GM19468 (cell line): ENCODE results near the gene TMED4.
"Not testable (repeated sequence)": the region's sequence is repeated elsewhere in the genome, so short reads cannot be mapped to it uniquely, and the experiment has no call there.

Experiments
- ATAC-seq: cut with Tn5 transposase; IDR thresholded peaks from one replicate; pipeline ENCODE4 v1.9.1; 2021; ENCODE audit warnings: mild to moderate bottlenecking, moderate library complexity, moderate number of reproducible peaks; ENCODE audit not compliant: unreplicated experiment; ENCODE audit errors: extremely low read depth

Gene TMED4

DNA sequence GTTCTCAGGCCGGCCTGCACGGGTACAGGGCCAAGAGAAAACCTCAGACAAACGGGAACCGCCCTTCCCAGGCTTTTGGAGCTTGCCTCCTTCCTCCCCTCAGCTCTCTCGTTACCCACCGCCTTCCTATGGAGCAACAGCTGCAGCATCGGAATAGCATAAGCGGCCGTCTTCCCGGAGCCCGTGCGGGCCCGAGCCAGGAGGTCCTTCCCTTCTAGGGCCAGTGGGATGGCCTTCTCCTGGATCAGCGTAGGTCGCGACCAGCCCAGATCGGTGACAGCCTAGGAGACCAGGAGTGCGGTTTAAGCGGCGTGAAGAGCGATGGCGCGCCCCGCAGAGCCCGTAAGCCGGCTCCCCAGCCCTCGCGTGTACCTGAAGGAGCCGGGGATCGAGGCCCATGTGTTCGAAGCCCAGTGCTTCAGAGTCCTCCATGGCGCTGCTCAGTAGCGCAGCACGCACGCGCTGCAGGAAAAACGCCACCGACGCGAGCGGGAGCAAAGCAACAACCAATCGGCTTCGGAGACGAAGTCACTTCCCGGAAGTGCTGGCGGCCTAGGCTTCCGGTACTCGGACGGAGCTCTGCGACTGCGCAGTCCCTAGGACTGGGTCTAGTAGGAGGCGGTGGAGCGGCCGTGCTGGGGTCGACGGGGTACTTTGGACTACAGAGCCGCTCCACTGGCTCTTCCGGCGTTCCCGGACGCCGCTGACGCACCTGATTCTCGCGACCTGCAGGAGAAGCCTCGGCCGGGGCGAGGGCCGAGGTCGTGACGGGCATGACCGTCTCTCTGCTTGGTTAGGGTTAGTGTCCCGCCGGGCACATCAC lies 8.4 kb downstream of the TMED4 start, which contains the start of gene DDX56:
DDX56 (minus strand) TSS at position 445 of the 823 bp plus-strand sequence; CDS start at position 432, 13 bp downstream.
- peak; percentile 91 for ATAC-seq

DNA sequence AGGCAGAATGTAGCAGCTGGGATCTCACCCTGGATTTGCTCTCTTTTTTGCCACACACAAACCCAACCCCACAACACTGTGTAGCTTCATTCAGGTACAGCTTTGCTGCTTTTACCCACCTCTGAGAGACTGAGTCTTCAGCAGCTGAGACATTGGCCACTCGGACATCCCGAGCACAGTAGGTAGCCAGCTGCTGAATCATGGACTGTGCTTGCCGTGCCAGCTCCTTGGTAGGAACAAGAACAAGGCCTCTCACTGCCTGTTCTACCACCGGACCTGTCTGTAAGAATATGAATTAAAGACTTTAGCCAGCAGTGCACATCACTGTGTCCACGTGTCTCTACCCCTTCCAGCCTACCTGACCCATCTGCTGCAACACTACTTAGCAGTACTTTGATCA lies 9.3 kb downstream of the TMED4 start:
- ATAC-seq, result no peak

DNA sequence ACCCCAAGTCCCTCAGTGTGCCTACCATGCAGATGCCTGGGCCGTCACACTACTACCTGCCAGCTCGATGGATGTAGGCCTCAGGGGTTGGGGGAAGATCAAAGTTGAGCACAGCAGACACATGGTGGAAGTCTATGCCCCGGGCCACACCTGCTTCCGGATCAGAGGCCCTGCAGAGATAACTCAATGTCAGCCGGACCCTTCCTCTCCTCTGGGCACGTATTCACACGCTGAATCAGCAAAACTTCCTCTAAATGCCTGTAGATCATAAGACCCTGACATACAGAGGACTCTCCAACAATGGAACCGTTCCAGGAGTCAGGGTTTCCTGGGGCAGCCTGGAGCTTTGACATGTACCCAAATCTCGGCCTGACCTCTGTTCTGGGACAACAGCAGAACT lies 12.1 kb downstream of the TMED4 start:
- no peak for ATAC-seq

DNA sequence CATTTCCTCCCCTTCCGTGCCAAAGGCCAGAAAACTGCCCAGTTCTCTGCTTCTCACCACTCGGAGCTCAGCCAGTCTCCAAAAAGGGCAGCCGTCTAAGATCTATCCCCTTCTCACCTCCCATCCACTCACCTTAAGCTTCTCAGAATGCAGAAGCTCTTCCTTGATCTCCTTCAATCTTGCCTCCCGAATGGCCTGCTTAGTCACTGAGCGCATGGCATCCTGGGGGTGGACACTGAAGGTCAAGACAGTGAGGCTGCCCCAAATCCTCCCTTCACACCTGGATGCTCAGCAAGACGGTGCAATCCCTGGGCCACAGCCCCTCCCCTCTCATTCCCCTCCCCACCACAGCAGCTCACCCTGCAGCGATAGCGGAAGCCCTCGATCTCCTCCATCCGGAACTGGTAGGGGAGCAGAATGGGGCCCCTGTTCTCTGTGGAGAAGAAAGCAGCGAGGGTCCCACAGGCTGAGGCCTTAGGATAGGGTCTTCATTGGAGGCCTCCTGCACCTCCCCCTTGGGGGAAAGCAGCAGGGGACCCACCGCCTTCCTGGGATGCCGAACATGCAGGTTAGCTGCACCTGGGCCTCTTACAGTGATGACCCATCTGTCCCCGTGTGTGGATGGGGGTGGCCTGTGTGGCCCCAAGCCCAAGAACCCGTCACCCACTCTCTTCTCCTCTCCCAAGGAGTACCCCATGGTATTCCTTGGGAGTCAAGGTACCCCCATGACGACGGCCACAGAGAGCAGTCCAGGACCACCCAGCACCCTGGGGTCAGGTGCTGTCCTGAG lies 13.1 kb downstream of the TMED4 start:
- ATAC-seq, result no peak

DNA sequence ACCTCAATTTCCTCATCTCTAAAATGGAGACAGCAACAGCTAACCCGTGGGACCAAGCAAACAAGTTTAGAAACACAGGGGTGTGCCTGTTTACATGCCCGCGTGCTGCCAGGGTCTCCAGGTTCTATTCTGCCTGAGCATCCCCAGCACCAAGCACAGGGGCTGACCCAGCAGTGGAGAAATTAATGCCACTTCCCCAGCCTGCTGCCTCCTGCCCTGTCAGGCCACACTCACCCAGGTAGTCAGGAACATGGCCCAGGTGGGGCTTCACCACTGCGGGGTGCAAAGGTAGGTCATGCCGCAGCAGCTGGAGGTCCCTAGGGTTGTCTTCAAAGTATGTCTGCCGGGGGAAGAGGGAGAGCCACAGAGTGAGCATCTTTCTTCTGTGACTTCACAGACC lies 14.1 kb downstream of the TMED4 start:
- ATAC-seq, result no peak

DNA sequence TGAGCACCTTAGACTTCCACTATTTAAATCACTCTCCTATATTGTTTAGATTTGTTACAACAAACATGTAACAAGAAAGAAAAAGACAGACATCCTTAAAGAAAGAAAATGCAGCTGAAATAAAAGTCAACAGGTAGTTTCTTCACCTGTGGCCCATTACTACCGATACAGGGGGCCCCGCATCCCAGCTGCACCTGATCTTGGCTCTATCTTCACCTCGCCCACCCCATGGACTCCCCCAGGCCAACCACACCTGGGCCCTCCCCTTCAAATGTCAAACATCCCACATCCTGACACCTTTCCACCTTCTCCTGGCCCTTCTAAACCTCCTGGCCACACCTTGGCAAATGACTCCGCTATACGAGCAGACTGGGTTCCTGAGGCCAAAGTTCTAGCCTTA lies 15.4 kb downstream of the TMED4 start:
- ATAC-seq, result no peak

DNA sequence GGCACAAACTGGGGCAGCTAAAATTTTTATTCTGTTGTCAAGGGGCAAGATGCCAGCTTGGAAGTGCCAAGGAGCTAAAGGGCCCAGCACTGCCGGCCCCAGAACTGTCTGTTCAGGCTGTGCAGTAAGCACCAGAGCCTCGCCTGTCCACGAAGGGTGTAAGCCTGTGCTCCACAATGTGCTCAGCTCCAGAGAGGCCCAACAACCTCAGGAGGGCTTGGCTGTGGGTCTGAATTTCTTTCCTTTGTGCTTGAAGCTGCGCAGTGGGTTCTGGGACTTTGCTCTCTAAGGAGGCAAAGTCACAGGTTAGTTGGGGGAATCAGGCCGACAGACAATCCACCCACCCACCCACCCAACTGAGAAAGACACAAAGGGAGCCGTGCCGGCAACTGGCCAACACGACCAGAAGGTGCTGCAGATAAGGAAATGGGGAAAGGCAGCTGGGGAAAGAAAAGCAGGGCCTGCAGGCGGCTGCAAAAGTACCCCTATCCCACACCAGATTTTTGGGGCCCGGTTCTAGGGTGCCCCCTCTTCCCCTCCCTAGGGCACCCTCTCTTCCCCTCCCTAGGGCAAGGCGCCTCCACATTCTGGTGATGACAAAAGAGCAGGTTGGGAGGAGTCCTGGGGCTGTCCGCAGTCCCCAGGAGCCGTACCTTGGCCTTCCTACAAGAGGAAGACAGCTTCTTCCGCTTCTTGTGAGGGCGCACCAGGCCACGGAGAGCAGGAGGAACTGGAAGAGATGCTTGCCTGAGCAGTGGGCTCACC lies 16.1 kb downstream of the TMED4 start:
- ATAC-seq, result no peak

DNA sequence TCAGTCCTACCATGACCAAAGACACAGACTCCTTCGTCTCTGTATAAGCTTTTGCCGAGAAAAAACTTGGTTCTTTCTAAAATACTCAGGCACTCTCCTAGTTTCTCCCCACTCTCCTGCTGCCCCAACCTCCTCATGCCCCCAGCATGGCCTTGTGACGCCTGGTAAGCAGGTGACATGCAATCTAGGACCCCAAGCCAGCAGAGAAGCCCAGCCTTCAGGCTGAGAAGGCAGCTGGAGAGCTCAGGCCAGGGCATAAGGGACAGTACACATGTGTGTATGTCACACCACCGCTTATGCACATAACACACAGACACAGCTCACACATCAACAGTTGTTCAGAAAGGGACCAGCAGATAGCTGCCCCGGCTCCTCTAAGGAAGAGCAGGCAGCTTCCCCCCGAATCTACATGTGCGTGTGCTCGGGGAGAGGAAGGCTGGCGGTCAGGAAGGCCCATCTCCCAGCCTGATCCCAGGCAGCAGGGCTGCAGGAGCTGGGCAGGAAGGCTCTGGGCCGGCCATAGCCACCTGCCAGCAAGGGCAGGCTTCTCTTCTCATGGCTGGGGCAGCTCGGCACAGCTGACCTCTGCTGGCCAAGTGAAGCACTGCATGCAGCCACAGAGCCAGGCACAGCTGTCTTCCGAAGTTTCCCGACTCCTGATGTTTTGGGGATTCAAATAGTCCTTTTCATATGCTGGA lies 16.8 kb downstream of the TMED4 start:
- no peak for ATAC-seq

DNA sequence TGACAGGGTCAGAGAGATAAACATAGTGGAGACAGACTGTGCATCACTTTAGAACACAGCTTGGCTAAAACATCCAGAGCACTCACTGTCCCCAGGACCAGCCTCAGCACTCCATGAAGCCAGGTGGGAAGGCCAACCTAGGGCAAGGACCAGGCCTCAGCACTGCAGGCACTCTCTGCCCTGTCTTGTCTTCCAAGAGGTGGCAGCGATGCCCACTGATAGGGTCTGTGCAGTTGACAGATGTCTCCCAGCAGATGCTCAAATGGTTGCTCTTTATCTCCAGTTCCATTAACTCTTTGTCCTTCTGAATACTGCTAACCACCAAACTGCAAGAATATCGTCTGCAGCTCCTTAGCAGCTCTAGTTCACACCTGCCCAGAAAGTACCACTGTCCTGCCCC lies 17.4 kb downstream of the TMED4 start:
- no peak for ATAC-seq

DNA sequence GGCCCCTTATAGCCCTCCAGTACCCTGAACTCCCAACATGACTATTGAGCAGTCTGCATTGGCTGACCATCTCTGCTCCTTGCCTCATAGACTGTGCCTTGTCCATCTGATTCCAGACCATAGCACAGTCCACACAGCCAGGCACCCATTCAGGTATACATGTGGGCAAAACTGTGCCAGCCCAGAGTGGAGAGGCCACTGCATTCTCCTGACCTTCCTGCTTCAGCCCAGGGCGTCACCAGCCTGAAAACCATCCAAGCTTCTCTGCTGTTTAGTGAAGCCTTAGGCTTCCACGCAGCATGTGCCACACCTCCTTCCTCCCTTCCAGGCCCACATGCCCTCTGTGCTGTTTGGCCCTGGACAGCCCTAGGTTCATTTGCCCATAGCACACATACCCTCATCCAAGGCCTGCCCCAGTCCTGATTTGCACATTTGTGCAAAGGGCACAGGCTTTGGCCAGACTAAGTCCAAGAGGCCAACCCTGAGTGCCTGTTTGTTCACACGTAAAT lies 18.8 kb downstream of the TMED4 start:
- no peak for ATAC-seq

DNA sequence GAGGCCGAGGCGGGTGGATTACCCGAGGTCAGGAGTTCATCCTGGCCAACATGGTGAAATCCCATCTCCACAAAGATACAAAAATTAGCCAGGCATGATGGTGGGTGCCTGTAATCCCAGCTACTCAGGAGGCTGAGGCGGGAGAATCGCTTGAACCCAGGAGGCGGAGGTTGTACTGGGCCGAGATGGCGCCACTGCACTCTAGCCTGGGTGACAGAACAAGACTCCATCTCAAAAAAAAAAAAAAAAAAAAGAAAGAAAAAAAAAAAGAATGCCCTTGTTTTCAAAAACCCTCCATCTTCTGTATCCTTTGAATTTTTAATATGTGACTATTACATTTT lies 19.4 kb downstream of the TMED4 start:
- not testable (repeated sequence) for ATAC-seq

DNA sequence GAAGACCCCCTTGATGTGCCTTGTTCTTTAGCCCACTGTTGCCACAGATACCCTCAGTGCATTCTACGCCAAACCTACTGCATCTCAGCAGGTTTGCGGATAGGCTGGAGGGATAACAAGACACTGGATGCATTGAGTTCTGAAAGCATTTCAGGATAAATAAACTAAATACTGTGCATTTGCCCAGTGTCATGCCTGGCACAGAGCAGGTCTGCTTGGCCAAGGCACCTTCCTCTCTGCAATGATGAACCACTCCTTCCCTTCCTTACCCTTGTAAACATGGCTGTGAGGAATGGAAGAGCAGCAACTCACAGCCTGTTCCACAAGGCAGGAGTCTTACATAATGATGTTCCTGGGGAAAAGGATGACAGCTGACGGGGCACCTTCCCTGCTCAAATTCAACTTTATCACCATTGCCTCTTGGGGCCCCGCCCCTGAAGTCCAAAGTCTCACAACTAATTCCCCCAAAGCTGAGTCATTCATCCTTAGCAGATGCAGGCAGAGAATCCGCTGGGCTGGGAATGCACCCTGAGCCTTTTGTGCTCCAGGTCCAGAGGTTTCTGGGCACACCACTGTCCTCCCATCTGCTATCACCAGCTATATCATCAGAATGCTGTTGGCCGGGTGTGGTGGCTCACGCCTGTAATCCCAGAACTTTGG lies 19.9 kb downstream of the TMED4 start:
- ATAC-seq, result no peak

DNA sequence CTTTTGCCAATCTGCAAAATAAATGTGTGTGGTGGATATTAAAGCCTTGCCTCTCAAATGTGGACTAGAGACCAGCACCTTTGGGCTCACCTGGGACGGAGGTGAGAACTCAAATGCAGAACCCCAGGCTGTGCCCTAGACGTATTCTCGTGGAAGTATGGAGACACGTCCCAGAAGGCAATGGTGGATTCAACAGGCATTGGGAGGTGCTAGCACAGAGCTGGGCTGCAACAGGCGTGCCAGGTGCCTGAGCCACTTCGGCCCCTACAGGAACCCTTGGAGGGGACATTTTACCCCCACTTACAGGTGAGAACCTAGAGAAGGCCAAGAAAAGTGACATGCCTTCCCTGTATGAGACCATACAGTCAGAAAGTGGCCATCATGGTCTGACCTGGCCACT lies 20.6 kb downstream of the TMED4 start:
- no peak for ATAC-seq

DNA sequence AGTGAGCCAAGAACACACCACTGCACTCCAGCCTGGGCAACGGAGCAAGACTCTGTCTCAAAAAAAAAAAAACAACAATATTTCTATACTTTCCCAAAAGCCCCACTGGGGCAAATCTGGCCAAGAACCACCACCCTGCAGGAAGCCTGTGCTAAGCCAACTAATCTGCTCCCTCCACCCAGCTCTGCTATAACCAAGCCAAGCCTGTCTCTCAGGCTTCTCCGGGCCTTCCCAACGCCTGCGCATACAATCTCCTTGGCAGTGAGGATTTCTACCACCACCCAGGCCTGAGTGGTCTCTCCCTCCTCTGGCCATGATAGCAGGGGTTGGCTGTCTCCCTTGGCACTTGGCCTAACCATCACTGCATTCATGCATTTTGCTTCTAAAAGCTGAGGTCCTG lies 22.5 kb downstream of the TMED4 start:
- ATAC-seq, result no peak

DNA sequence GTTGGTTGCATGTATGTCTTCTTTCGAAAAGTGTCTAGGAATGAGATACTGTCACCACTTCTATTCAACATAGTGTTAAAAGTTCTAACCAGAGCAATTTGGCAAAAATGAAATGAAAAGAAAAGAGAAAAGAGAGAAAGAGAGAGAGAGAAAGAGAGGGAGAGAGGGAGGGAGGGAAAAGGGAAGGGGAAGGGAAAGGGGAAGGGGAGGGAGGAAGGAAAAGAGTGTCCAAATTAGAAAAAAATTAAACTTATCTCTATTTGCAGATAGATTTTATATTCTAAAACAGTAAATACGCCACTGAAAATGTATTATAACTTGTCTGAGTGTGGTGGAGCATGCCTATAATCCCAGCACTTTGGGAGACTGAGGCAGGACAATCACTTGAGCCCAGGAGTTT lies 24.5 kb downstream of the TMED4 start:
- no peak for ATAC-seq

DNA sequence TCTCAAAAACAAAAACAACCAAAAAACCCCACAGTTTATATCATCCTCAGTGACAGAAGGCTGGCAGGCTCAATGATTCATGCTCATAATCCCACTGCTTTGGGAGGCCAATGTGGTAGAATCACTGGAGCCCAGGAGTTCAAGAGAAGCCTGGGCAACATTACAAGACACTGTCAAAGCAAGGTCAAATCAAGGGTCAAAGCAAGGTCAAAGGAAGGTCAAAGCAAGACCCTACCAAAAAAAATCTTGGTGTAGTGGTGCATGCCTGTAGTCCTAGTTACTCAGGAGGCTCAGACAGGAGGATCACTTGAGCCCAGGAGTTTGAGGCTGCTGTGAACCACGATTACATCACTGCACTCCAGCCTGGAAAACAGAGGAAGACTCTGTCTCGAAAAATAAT lies 26.7 kb downstream of the TMED4 start:
- no peak for ATAC-seq

DNA sequence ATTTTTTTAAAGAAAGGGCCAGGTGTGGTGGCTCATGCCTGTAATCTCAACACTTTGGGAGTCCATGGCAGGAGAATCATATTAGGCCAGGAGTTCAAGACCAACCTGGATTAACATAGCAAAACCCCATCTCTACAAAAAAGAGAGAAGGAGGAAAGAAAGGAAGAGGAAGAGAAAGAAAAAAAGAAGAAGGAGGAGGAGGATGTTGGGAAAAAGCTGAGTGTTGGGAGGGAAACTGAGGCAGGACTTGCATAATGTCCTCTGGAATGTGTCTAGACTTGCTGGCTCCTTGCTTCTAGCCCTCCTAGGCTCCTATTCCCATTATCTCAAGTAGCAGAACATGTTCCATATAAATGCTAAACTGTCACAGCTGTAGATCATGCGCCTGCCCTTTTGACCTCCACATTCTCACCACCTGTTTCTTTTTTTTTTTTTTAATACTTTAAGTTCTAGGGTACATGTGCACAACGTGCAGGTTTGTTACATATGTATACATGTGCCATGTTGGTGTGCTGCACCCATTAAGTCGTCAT lies 29.5 kb downstream of the TMED4 start:
- not testable (repeated sequence) for ATAC-seq

DNA sequence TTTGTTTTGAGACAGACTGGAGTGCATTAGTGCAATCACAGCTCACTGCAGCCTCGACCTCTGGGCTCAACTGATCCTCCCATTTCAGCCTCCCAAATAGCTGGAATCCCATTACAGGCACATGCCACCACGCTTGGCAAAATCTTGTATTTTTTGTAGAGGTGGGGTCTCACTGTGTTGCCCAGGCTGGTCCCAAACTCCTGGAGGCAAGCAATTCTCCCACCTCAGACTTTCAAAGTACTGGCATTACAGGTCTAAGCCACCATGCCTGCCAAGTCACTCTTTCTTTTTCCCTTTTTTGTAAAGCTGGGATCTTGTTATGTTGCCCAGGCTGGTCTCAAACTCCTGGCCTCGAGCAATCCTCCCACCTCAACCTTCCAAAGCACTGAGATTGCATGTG lies 32.6 kb downstream of the TMED4 start:
- no peak for ATAC-seq

DNA sequence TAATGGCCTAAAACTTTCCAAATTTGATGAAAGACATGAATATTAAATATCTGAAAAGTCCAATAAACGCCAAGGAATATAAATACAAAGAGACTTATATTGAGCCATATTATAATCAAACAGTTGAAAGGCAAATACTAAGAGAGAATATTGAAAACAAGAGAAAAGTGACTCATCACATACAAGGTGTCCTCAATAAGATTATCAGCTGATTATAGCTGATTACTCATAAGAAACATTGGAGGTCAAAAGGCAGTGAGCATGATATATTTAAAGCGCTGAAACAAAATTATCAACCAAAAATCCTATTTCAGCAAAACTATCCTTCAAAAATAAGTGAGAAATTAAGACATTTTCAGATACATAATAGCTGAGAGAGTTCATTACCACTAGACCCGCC lies 33.1 kb downstream of the TMED4 start:
- no peak for ATAC-seq
